Spinal cord (tissue), 10 donors: ENCODE data around the gene EZR. TPM values are rescaled to one million over a fixed set of nuclear protein-coding genes. Genes with fewer than 3 reads are reported as not detected.
"Not testable (repeated sequence)": the region's sequence is repeated elsewhere in the genome, so short reads cannot be mapped to it uniquely, and the experiment has no call there.

Experiments
- DNase-seq, 6 donors: peaks; one replicate each; pipeline versions ENCODE4 v3.0.0 to v3.0.0-alpha.2; 2013 to 2015; ENCODE audit warnings: low spot score in 6 of 6, low read depth in 4 of 6
- H3K27ac ChIP-seq: one replicate; pipeline ENCODE4 v1.5.1; 2013; ENCODE audit warnings: low read depth, low read length, control low read depth
- H3K27me3 ChIP-seq: one replicate; pipeline ENCODE4 v1.6.1; 2013; ENCODE audit warnings: low read length; ENCODE audit not compliant: control insufficient read depth, insufficient read depth
- H3K36me3 ChIP-seq: one replicate; pipeline ENCODE4 v1.6.1; 2013; ENCODE audit warnings: low read length; ENCODE audit not compliant: control insufficient read depth, insufficient read depth
- H3K4me1 ChIP-seq: one replicate; pipeline ENCODE4 v1.6.1; 2013; ENCODE audit warnings: low read length; ENCODE audit not compliant: control insufficient read depth, insufficient read depth
- H3K4me3 ChIP-seq: one replicate; pipeline ENCODE4 v1.5.1; 2013; ENCODE audit warnings: low read depth, low read length, control low read depth
- H3K9me3 ChIP-seq: one replicate; pipeline ENCODE4 v1.6.1; 2013; ENCODE audit warnings: low read length; ENCODE audit not compliant: control insufficient read depth, insufficient read depth
- WGBS: methylation state at CpG from one replicate; pipeline ENCODE4 v1.1.5; 2013; ENCODE audit warnings: missing lambda C conversion rate; ENCODE audit not compliant: insufficient coverage; 5-methylcytosine and 5-hydroxymethylcytosine counted together
- polyA plus RNA-seq, 2 donors: library from polyadenylated mRNA; unstranded; fragments of 120-200 nt; gene quantifications; one replicate each; pipeline ENCODE4 v1.2.1, GENCODE V29; 2013; ENCODE audit not compliant: insufficient read length in 2 of 2
- total RNA-seq, 2 donors: library from RNA; depleted of rRNA in 1 of 2; stranded (reverse); fragments of 120-200 nt in 1 of 2; fragments of >200 nt in 1 of 2; gene quantifications; one replicate each; pipeline versions ENCODE4 v1.2.3 to v1.2.4, GENCODE V29; 2013 to 2014
- donor health status: healthy.

The EZR gene
- total and polyA plus RNA-seq, 4 donors = 114 to 244 (median 177) TPM

GRCh38 chr6:158843751-158844683, 24.8 kb upstream of the EZR start:
- Histone ChIP-seq H3K4me3 (no peak overlapping the region), H3K9me3 (no peaks in the 10 kb centered on the region), H3K36me3 (no peaks in the 10 kb centered on the region), H3K27me3 (no peaks in the 10 kb centered on the region), H3K4me1 (no peaks in the 10 kb centered on the region), H3K27ac (no peak overlapping the region)
- DNase-seq = peak in 1 of 6 donors; percentile 42
- 85% methylated on average over 5 of the region's 10 CpGs for WGBS

GRCh38 chr6:158841358-158841757, 22.2 kb upstream of the EZR start:
- DNase-seq = no peak
- no peaks in the 10 kb centered on the region for H3K36me3 ChIP-seq
- peaks cover 2% of the 10 kb centered on the region for H3K4me1 ChIP-seq
- H3K27ac ChIP-seq = no peak overlapping the region
- H3K4me3 ChIP-seq = no peak overlapping the region
- no peaks in the 10 kb centered on the region for H3K27me3 ChIP-seq
- H3K9me3 ChIP-seq = no peaks in the 10 kb centered on the region
- 88% methylated on average over 1 of the region's 3 CpGs for WGBS

- no peak overlapping the region for H3K27ac ChIP-seq
- H3K9me3 ChIP-seq = no peaks in the 10 kb centered on the region
- peaks cover 2% of the 10 kb centered on the region for H3K4me1 ChIP-seq
- no peaks in the 10 kb centered on the region for H3K36me3 ChIP-seq
- H3K4me3 ChIP-seq = no peak overlapping the region
- 100% methylated on average over 1 of the region's 1 CpG for WGBS
- no peak for DNase-seq
- H3K27me3 ChIP-seq = no peaks in the 10 kb centered on the region
Observed at GRCh38 chr6:158840465-158840864, 21.3 kb upstream of the EZR start.

GRCh38 chr6:158839796-158840195, 20.6 kb upstream of the EZR start:
- H3K4me1 ChIP-seq = peaks cover 4% of the 10 kb centered on the region
- H3K9me3 ChIP-seq = no peaks in the 10 kb centered on the region
- peaks cover 2% of the 10 kb centered on the region for H3K27me3 ChIP-seq
- H3K4me3 ChIP-seq = no peak overlapping the region
- no peak for DNase-seq
- no peak overlapping the region for H3K27ac ChIP-seq
- 80% methylated on average over 1 of the region's 5 CpGs for WGBS
- H3K36me3 ChIP-seq = no peaks in the 10 kb centered on the region

- DNase-seq, H3K4me3 ChIP-seq, H3K9me3 ChIP-seq, H3K36me3 ChIP-seq, H3K4me1 ChIP-seq, H3K27me3 ChIP-seq, H3K27ac ChIP-seq: not testable (repeated sequence)
- 100% methylated on average over 2 of the region's 3 CpGs for WGBS
Observed at GRCh38 chr6:158838790-158839189, 19.6 kb upstream of the EZR start.

- peaks cover 7% of the 10 kb centered on the region for H3K4me1 ChIP-seq
- DNase-seq = no peak
- H3K36me3 ChIP-seq = no peaks in the 10 kb centered on the region
- 82% methylated on average over 8 of the region's 14 CpGs for WGBS
- H3K27me3 ChIP-seq = peaks cover 2% of the 10 kb centered on the region
- no peak overlapping the region for H3K4me3 ChIP-seq
- no peak overlapping the region for H3K27ac ChIP-seq
- H3K9me3 ChIP-seq = no peaks in the 10 kb centered on the region
Observed at GRCh38 chr6:158837684-158838625, 18.8 kb upstream of the EZR start.

- no peak overlapping the region for H3K4me3 ChIP-seq
- WGBS = 98% methylated on average over 9 of the region's 11 CpGs
- no peak for DNase-seq
- H3K4me1 ChIP-seq = peaks cover 11% of the 10 kb centered on the region
- H3K9me3 ChIP-seq = no peaks in the 10 kb centered on the region
- H3K36me3 ChIP-seq = no peaks in the 10 kb centered on the region
- H3K27me3 ChIP-seq = peaks cover 2% of the 10 kb centered on the region
- H3K27ac ChIP-seq = no peak overlapping the region
Observed at GRCh38 chr6:158836625-158837311, 17.6 kb upstream of the EZR start.

- no peak for DNase-seq
- no peaks in the 10 kb centered on the region for H3K9me3 ChIP-seq
- no peak overlapping the region for H3K27ac ChIP-seq
- no peak overlapping the region for H3K4me3 ChIP-seq
- 71% methylated on average over 18 of the region's 19 CpGs for WGBS
- no peaks in the 10 kb centered on the region for H3K36me3 ChIP-seq
- peaks cover 11% of the 10 kb centered on the region for H3K4me1 ChIP-seq
- H3K27me3 ChIP-seq = peaks cover 2% of the 10 kb centered on the region
Observed at GRCh38 chr6:158835616-158836221, 16.6 kb upstream of the EZR start.
